Left lung (tissue), 10 donors: ENCODE data around the gene F12. TPM values are rescaled to one million over a fixed set of nuclear protein-coding genes. Genes with fewer than 3 reads are reported as not detected.

Experiments
- ATAC-seq: fragments of 200-7000 bp; cut with Tn5 transposase; one replicate; pipeline ENCODE4 v1.9.1; 2020; ENCODE audit warnings: moderate library complexity
- DNase-seq, 4 donors: peaks; one replicate each; pipeline ENCODE4 v3.0.0-alpha.2; 2013 to 2020
- H3K27ac ChIP-seq, 2 donors: fragments of 200-600 bp; sonication (generic) in 1 of 2; one replicate each; pipeline versions ENCODE4 v1.5.0 to v1.8.0; 2020 to 2021
- H3K27me3 ChIP-seq, 2 donors: fragments of 200-600 bp; sonication (generic) in 1 of 2; one replicate each; pipeline versions ENCODE4 v1.5.0 to v1.8.0; 2020 to 2021
- H3K36me3 ChIP-seq, 2 donors: fragments of 200-600 bp; sonication (generic) in 1 of 2; one replicate each; pipeline versions ENCODE4 v1.5.0 to v1.8.0; 2020 to 2021
- H3K4me1 ChIP-seq, 2 donors: fragments of 200-600 bp; one replicate each; pipeline ENCODE4 v1.8.0; 2021
- H3K4me3 ChIP-seq, 2 donors: fragments of 200-600 bp; sonication (generic) in 1 of 2; one replicate each; pipeline versions ENCODE4 v1.5.0 to v1.8.0; 2020 to 2021; ENCODE audit warnings: mild to moderate bottlenecking in 1 of 2
- H3K9me3 ChIP-seq, 2 donors: fragments of 200-600 bp; sonication (generic) in 1 of 2; one replicate each; pipeline versions ENCODE4 v1.5.0 to v1.8.0; 2020 to 2021
- CTCF ChIP-seq, 2 donors: fragments of 200-600 bp; sonication (generic) in 1 of 2; IDR thresholded peaks; one replicate each; pipeline versions ENCODE4 v1.5.0 to v1.8.0; 2021; ENCODE audit warnings: antibody characterized with exemption in 2 of 2
- intact Hi-C, 2 donors: fragments of 100-400 bp; cut with DNase I; formaldehyde crosslinking; loops; one replicate each; pipeline versions ENCODE4 v1.11.2 to v1.14.2; 2022
- polyA plus RNA-seq, 6 donors: library from polyadenylated mRNA; unstranded; fragments of 120-200 nt; gene quantifications; one replicate each; pipeline ENCODE4 v1.2.1, GENCODE V29; 2013; ENCODE audit not compliant: insufficient read length in 6 of 6
- total RNA-seq, 2 donors: library from RNA; stranded (reverse); fragmentation: NEBNext Ultra II Directional; extraction: Animal tissue kit (Norgen Biotek cat#: 25700); gene quantifications; one replicate each; pipeline ENCODE4 v1.2.1, GENCODE V29; 2021
- donor health status: DM: no; HTN: yes; CAD: no.
- donor health status: DM: no; HTN: no; CAD: no.

The F12 gene
- total and polyA plus RNA-seq, 8 donors = 0.20 to 1.1 (median 0.35) TPM; not detected in 1

- no peak for TF ChIP-seq CTCF (IDR thresholded peaks at IDR 0.05)
- ATAC-seq (peak; percentile 8), DNase-seq (peak in 1 of 4 donors; percentile 86)
- Histone ChIP-seq H3K9me3 (no peaks in the 10 kb centered on the region), H3K27ac (peak overlapping the region; percentile 21 to 80), H3K36me3 (peaks cover 0 to 13% of the 10 kb centered on the region in 2 donors), H3K4me3 (peak overlapping the region; percentile 43 to 64), H3K27me3 (peaks cover 0 to 54% of the 10 kb centered on the region in 2 donors), H3K4me1 (peaks cover 8 to 46% of the 10 kb centered on the region in 2 donors)
- intact Hi-C loops = loop anchor here (5.0 to 10.0 kb wide), 3 partner anchors 59 to 129 kb away; no protein-coding TSS in a partner anchor
Measured at GRCh38 chr5:177453852-177454396, 44.6 kb upstream of the F12 start.

- no peaks in the 10 kb centered on the region for H3K9me3 ChIP-seq
- ATAC-seq = no peak
- H3K36me3 ChIP-seq = peaks cover 0 to 4% of the 10 kb centered on the region in 2 donors
- H3K27me3 ChIP-seq = peaks cover 0 to 64% of the 10 kb centered on the region in 2 donors
- no peak overlapping the region for H3K27ac ChIP-seq
- no peak overlapping the region for H3K4me3 ChIP-seq
- intact Hi-C loops = loop anchor here (5.0 to 10.0 kb wide), 3 partner anchors 58 to 128 kb away; no protein-coding TSS in a partner anchor
- peaks cover 8 to 53% of the 10 kb centered on the region in 2 donors for H3K4me1 ChIP-seq
- DNase-seq = no peak
- TF ChIP-seq CTCF (IDR thresholded peaks at IDR 0.05) = no peak
Measured at GRCh38 chr5:177452688-177453638, 43.6 kb upstream of the F12 start.

- DNase-seq (no peak), ATAC-seq (no peak)
- Histone ChIP-seq H3K36me3 (no peaks in the 10 kb centered on the region), H3K27ac (no peak overlapping the region), H3K9me3 (no peaks in the 10 kb centered on the region), H3K27me3 (peaks cover 0 to 85% of the 10 kb centered on the region in 2 donors), H3K4me3 (no peak overlapping the region), H3K4me1 (peaks cover 15 to 56% of the 10 kb centered on the region in 2 donors)
- no peak for TF ChIP-seq CTCF (IDR thresholded peaks at IDR 0.05)
- intact Hi-C loops = loop anchor here (5.0 to 10.0 kb wide), 3 partner anchors 56 to 126 kb away; no protein-coding TSS in a partner anchor
Measured at GRCh38 chr5:177450667-177451424, 41.5 kb upstream of the F12 start.

- ATAC-seq (no peak), DNase-seq (no peak)
- no peak for TF ChIP-seq CTCF (IDR thresholded peaks at IDR 0.05)
- Histone ChIP-seq H3K27me3 (peaks cover 0 to 81% of the 10 kb centered on the region in 2 donors), H3K4me3 (no peak overlapping the region), H3K27ac (no peak overlapping the region), H3K9me3 (no peaks in the 10 kb centered on the region), H3K4me1 (peaks cover 15 to 54% of the 10 kb centered on the region in 2 donors), H3K36me3 (no peaks in the 10 kb centered on the region)
- intact Hi-C loops = loop anchor here (5.0 to 10.0 kb wide), 3 partner anchors 55 to 125 kb away; no protein-coding TSS in a partner anchor
Measured at GRCh38 chr5:177449140-177450061, 40.0 kb upstream of the F12 start.
